Colonic mucosa (tissue), 4 donors: ENCODE measurements around the gene COL20A1. TPM values are rescaled to one million over a fixed set of nuclear protein-coding genes. Genes with fewer than 3 reads are reported as not detected.

Experiments used
- DNase-seq: peaks from one replicate; pipeline ENCODE4 v3.0.0-alpha.2; 2020
- H3K27ac ChIP-seq: fragments of 200-600 bp; one replicate; pipeline ENCODE4 v1.8.0; 2021
- H3K27me3 ChIP-seq: fragments of 200-600 bp; one replicate; pipeline ENCODE4 v1.8.0; 2021
- H3K36me3 ChIP-seq: fragments of 200-600 bp; one replicate; pipeline ENCODE4 v1.8.0; 2021
- H3K4me1 ChIP-seq: fragments of 200-600 bp; one replicate; pipeline ENCODE4 v1.8.0; 2021; ENCODE audit warnings: mild to moderate bottlenecking
- H3K4me3 ChIP-seq: fragments of 200-600 bp; one replicate; pipeline ENCODE4 v1.8.0; 2021
- H3K9ac ChIP-seq, 2 donors: one replicate each; pipeline ENCODE4 v1.7.0; 2013; ENCODE audit warnings: control low read depth in 2 of 2, low read depth in 2 of 2, low read length in 2 of 2
- H3K9me3 ChIP-seq: fragments of 200-600 bp; one replicate; pipeline ENCODE4 v1.8.0; 2021
- intact Hi-C: fragments of 100-400 bp; cut with DNase I; formaldehyde crosslinking; loops from one replicate; pipeline ENCODE4 v1.14.1; 2022
- total RNA-seq, 2 donors: library from RNA; stranded (reverse); fragmentation: NEBNext Ultra II Directional in 1 of 2; extraction: Animal tissue kit (Norgen Biotek cat#: 25700) in 1 of 2; gene quantifications; one replicate each; pipeline ENCODE4 v1.2.1, GENCODE V29; 2021
- TF ChIP-seq, protein P1 (sequence below): fragments of 200-600 bp; IDR thresholded peaks from one replicate; pipeline ENCODE4 v1.8.0; 2022; ENCODE audit warnings: antibody characterized with exemption, mild to moderate bottlenecking
- donor health status: healthy.
- donor health status: DM: no; HTN: no; CAD: no.
- donor health status: DM: no; HTN: no; CAD: no.

The COL20A1 gene
- total RNA-seq, 2 donors from 2014 or later = not detected

DNA sequence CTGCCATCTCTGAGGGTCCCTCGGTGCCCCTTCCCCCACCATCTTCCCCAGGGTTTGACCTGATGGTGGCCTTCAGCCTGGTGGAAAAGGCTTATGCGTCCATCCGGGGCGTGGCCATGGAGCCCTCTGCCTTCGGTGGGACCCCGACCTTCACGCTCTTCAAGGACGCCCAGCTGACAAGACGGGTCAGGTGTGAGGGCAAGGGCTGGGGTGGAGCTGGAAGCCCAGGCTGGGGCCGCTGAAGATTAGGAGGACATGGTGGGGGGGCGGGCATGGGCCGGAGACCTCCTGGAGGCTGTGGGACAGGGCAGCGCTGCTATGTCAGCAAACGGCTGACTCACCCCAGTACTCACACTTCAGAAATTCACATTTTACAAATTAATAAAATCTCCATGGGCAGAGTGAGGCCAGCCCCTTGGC is 23.5 kb downstream of the COL20A1 start:
- H3K36me3 ChIP-seq = no peaks in the 10 kb centered on the region
- DNase-seq = no peak
- H3K27me3 ChIP-seq = no peaks in the 10 kb centered on the region
- no peaks in the 10 kb centered on the region for H3K9me3 ChIP-seq
- TF ChIP-seq, protein P1, sequence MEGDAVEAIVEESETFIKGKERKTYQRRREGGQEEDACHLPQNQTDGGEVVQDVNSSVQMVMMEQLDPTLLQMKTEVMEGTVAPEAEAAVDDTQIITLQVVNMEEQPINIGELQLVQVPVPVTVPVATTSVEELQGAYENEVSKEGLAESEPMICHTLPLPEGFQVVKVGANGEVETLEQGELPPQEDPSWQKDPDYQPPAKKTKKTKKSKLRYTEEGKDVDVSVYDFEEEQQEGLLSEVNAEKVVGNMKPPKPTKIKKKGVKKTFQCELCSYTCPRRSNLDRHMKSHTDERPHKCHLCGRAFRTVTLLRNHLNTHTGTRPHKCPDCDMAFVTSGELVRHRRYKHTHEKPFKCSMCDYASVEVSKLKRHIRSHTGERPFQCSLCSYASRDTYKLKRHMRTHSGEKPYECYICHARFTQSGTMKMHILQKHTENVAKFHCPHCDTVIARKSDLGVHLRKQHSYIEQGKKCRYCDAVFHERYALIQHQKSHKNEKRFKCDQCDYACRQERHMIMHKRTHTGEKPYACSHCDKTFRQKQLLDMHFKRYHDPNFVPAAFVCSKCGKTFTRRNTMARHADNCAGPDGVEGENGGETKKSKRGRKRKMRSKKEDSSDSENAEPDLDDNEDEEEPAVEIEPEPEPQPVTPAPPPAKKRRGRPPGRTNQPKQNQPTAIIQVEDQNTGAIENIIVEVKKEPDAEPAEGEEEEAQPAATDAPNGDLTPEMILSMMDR = no peak
- intact Hi-C loops = no loop called here
- no peaks in the 10 kb centered on the region for H3K4me1 ChIP-seq
- no peak overlapping the region for H3K4me3 ChIP-seq
- H3K27ac ChIP-seq = no peak overlapping the region
- no peak overlapping the region for H3K9ac ChIP-seq

DNA sequence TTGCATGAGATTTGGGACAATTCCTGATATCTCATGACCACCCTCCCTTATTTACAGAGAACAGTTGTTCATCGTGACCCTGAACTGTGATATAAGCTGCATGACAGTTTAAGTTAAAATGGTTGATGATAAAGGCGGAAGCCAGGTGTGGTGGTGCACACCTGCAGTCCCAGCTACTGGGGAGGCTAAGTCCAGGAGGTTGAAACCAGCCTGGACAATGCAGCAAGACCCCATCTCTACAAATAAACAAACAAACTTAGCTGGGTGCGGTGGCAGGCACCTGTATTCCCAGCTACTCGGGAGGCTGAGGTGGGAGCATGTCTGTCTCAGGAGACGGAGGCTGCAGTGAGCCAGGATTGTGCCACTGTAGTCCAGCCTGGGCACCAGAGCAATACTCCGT is 24.1 kb downstream of the COL20A1 start:
- no peak overlapping the region for H3K4me3 ChIP-seq
- no peaks in the 10 kb centered on the region for H3K36me3 ChIP-seq
- no peaks in the 10 kb centered on the region for H3K9me3 ChIP-seq
- H3K27me3 ChIP-seq = no peaks in the 10 kb centered on the region
- no peak overlapping the region for H3K9ac ChIP-seq
- intact Hi-C loops = no loop called here
- no peaks in the 10 kb centered on the region for H3K4me1 ChIP-seq
- no peak overlapping the region for H3K27ac ChIP-seq
- TF ChIP-seq, protein P1 = no peak
- DNase-seq = no peak

DNA sequence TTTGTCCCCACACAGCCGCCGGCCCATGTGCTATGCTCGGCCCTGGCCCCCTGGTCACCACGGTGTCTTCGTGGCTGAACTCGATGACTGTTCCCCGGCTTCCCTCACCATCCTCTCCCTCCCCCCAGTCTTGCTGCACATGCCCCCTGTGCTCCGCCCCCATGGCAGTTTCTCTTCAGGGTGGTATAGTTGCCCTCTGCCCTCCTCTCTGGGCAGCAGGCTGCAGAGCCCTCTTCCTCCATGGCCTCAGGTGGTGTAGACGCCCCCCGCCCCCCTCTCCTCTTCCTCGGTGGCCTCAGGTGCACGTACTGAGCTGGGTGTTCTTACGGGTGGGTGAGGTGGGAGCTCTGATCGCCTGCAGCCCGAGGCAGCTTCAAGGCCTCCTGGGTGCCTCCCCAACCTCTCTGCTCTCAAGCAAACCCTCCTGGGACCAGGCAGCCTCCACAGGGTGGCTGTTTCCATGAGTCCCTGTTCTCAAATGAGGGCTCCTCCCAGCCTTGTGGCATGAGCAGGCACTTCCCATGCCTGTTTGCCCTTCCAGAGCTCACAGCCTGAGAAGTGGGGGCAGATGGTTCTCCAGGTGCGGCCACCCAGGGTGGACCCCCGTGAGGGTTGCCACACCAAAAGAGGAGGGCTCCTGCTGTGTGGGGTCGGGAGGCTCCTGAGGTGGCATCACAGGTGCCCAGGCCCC is 24.8 kb downstream of the COL20A1 start:
- DNase-seq = no peak
- Histone ChIP-seq H3K36me3 (no peaks in the 10 kb centered on the region), H3K27me3 (no peaks in the 10 kb centered on the region), H3K27ac (no peak overlapping the region), H3K4me1 (no peaks in the 10 kb centered on the region), H3K9me3 (no peaks in the 10 kb centered on the region), H3K4me3 (no peak overlapping the region), H3K9ac (no peak overlapping the region)
- intact Hi-C loops = no loop called here
- TF ChIP-seq, protein P1 = no peak

DNA sequence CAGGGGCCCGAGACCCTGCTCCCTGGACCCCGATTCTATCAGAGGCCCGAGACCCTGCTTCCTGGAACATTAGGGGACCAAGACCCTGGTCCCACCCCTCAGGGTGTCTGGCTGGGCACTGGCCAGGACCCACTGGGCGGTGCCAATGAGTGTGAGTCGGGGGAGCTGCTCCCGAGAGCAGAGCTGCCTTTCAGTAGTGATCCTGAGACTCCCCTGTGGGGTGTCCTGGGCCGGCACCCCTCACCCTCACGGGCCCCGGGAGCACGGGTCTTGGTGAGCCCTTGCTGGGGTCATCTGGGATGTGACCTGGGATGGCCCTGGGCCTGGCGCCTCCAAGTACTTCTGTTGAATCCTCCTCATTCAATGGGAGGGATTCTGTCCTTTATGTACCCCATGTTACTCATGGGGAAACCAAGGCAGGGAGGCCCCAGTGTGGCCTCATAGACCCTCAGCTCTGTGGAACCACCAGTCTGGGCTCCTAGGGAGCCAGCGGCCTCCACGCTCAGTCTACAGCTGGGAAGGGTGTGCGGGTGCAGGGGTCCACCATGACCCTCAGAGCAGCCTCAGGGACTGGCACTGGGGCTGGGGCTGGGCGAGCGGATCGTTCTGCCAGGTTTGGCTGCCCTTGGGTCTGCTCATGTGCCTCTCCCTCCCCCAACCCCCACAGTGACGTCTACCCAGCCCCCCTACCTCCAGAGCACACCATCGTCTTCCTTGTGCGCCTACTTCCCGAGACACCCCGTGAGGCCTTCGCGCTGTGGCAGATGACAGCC is 25.6 kb downstream of the COL20A1 start:
- Histone ChIP-seq H3K27ac (no peak overlapping the region), H3K36me3 (no peaks in the 10 kb centered on the region), H3K9ac (no peak overlapping the region), H3K27me3 (no peaks in the 10 kb centered on the region), H3K4me3 (no peak overlapping the region), H3K9me3 (no peaks in the 10 kb centered on the region), H3K4me1 (no peaks in the 10 kb centered on the region)
- TF ChIP-seq, protein P1 = no peak
- intact Hi-C loops = no loop called here
- no peak for DNase-seq

DNA sequence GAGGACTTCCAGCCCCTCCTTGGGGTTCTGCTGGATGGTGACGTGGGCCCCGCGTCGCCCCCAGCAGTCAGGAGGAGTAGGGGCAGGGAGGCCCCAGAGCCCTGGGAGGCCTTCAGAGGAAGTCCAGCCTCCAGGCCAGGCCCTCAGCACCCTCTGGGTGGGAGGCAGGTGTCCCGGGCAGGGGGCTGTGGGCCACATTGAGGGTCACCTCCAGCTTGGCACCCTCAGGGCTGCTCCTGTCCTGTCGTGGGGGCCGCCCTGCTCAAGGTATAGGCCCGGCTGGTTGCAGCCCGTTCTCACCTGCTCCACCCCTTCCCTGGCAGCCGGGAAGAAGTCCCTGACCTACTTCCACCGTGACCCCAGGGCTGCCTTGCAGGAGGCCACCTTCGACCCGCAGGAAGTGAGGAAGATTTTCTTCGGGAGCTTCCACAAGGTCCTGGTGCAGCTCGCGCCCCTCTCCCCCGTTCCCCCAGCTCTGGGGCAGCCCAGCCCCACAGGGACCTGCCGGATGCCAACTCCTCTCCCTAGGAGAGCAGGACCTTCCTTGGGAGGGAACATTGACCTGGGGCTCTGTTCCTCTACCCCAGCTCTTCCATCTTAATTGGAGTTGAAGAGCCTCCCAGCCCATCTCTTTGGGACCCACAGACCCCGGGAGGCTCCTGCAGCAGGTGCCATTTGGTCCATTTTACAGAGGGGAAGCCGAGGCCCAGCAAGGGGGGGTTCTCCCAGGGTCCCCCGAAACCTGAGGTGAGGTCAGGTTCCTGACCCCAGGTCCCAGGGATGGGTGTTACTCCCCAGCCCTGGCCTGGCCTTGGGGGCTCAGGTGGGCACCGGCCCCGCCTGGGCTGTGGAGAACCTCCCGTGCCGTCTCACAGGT is 26.4 kb downstream of the COL20A1 start:
- H3K27me3 ChIP-seq = no peaks in the 10 kb centered on the region
- no peak overlapping the region for H3K9ac ChIP-seq
- TF ChIP-seq, protein P1 = no peak
- DNase-seq = no peak
- no peaks in the 10 kb centered on the region for H3K4me1 ChIP-seq
- intact Hi-C loops = no loop called here
- no peak overlapping the region for H3K27ac ChIP-seq
- H3K9me3 ChIP-seq = no peaks in the 10 kb centered on the region
- H3K4me3 ChIP-seq = no peak overlapping the region
- H3K36me3 ChIP-seq = no peaks in the 10 kb centered on the region
